HepG2 (cell line): Measurements from ENCODE around the gene MESD.

Source experiments
- ETV6 ChIP-seq: sonication (generic); formaldehyde crosslinking; conservative IDR thresholded peaks from 2 replicates; pipeline ENCODE4 v1.4.0; 2020; ENCODE audit warnings: missing genetic modification reagents
- HCFC1 ChIP-seq: fragments of 150-350 bp; IDR thresholded peaks from 2 replicates; pipeline ENCODE4 v1.6.1; 2014; ENCODE audit warnings: low read depth, low read length
- MAZ ChIP-seq, 2 experiments: sonication (generic) in 1 of 2; formaldehyde crosslinking in 1 of 2; IDR thresholded peaks; 2 replicates each; pipeline versions ENCODE4 v1.5.0 to v1.6.1; 2012 to 2020; ENCODE audit warnings: low read depth in 2 of 2, mild to moderate bottlenecking in 2 of 2, borderline replicate concordance in 1 of 2, improper control_type of control experiment in 1 of 2, low read length in 1 of 2, missing genetic modification reagents in 1 of 2, moderate library complexity in 1 of 2
- MXI1 ChIP-seq: IDR thresholded peaks from 3 replicates; pipeline ENCODE4 v1.6.1; 2012; ENCODE audit warnings: low read depth, low read length, inconsistent platforms, borderline replicate concordance
- ZBTB8A ChIP-seq: sonication (generic); formaldehyde crosslinking; IDR thresholded peaks from 2 replicates; pipeline ENCODE4 v1.4.0; 2020; ENCODE audit warnings: mild to moderate bottlenecking, low read depth, missing genetic modification reagents, borderline replicate concordance
- ZNF317 ChIP-seq: sonication (generic); formaldehyde crosslinking; IDR thresholded peaks from 2 replicates; pipeline ENCODE4 v1.5.0; 2020; ENCODE audit warnings: mild to moderate bottlenecking, missing genetic modification reagents

DNA sequence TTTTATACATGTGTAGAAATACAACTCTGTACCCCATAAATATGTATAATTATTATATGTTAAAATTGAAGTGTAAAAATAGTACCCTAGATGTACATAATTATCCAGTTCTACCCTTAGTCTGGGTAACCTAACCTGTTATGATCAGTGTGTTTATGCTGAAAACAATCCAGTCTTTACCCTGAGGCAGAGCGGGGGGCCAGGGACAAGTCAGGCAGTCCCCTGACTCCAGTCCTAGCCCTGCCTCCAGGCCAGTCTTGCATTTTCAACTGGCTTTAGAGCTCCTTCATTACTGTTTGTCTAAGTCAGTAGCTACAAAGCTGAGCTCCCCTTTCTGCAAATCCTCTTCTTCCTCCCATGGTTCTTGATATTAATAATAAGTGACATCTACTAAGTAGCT is 3.1 kb downstream of the MESD start:
- no peak for TF ChIP-seq ETV6 (CRISPR knock-in tag)
- TF ChIP-seq ZBTB8A = no peak
- TF ChIP-seq HCFC1 = no peak
- no peak for TF ChIP-seq MXI1
- no peak for TF ChIP-seq ZNF317
- TF ChIP-seq MAZ (IDR thresholded peaks at IDR 0.05; ENCODE audit: borderline replicate concordance, low read depth, low read length) = no peak
- TF ChIP-seq MAZ (CRISPR knock-in tag; IDR thresholded peaks at IDR 0.05; ENCODE audit: low read depth) = no peak
